GM18907 (cell line): Measurements from ENCODE around the gene SPRY1.

ENCODE experiments used
- ATAC-seq: cut with Tn5 transposase; IDR thresholded peaks from one replicate; pipeline ENCODE4 v1.9.1; 2021; ENCODE audit warnings: mild to moderate bottlenecking, moderate library complexity; ENCODE audit not compliant: unreplicated experiment

SPRY1 gene, protein sequence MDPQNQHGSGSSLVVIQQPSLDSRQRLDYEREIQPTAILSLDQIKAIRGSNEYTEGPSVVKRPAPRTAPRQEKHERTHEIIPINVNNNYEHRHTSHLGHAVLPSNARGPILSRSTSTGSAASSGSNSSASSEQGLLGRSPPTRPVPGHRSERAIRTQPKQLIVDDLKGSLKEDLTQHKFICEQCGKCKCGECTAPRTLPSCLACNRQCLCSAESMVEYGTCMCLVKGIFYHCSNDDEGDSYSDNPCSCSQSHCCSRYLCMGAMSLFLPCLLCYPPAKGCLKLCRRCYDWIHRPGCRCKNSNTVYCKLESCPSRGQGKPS

GRCh38 chr4:123396307-123397143 lies at the start of gene SPRY1:
SPRY1 (plus strand) TSS chr4:123396795; CDS start chr4:123401592, 4,797 bp downstream.
- peak; percentile 49 for ATAC-seq

GRCh38 chr4:123346951-123347350 lies 49.6 kb upstream of the SPRY1 start:
- no peak for ATAC-seq

- no peak for ATAC-seq
These were observed 47.6 kb upstream of the SPRY1 start for GRCh38 chr4:123348946-123349345.

DNA sequence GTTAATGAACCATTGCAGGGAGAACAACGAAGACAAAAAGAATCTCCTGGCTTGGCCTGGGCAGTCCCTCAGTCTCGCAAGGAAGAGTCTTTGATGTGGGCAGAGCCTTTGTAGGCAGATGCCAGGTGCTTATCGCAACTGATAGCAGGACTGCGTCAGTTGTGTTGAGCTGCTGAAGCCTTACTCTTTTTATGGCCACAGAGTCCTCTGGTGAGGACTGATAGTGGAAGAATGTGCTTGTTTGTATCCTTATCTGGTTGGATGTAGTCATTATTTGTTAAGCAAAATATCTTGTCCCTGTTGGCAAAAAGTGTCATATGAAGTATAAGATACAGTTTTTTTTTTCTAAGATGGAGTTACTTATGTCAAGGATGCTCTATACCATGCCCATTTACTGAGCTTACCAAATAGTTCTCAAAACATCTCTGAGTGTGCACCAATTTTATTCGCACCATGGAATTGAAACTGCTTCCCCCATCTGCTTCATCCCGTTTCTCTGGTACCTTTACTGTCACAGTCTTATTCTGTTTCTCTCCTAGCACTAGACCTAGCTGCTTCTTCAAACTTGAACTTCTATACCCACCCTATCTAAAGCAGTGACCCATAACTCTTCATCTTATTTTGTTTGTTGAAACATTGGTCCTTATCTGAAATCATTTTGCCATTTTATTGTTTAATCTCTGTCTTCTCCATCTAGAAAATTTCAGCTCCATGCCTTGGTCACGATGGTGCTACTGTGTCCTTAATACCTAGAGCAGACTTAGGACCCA lies 47.0 kb upstream of the SPRY1 start:
- ATAC-seq = no peak

DNA sequence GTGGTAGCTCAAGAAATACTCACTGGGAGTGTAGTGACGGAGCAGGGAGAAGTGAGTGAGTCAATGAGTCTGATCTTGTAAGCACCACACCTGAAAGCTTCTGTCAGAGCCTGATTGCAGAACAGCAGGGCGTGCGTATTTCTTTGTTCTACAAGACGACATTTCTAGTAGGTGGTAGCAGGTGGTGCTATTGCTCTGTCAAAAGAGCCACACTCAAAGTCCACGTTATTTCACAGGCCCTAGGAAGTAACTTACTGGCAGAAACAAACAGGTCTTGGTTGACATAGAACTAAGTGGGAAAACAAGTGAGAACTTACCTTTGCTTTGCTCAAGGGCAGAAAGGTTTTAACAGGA lies 46.4 kb upstream of the SPRY1 start:
- ATAC-seq = no peak

- no peak for ATAC-seq
These were observed 45.9 kb upstream of the SPRY1 start for GRCh38 chr4:123350726-123351125.

DNA sequence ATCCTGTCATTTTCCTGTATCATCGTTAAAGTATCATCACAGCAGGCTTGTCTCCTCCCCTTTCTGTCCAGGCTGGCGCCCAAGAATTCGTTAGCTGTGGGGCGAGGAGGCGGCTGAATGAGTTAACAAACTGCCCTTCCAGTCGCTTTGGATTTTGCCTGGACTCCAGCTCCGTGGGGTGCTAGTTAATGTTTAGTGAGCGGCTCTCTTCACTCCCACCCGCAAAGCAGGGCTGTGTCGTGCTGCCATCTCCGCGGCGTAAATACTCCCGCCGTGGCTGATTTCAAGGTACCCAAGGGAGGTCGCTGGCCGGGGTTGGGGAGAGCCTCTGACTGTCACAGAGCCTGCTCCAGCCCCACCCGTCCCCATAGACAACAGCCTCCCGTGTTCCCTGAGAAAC lies 44.9 kb upstream of the SPRY1 start:
- ATAC-seq = no peak

GRCh38 chr4:123352240-123352945 lies 44.2 kb upstream of the SPRY1 start:
- ATAC-seq = no peak

DNA sequence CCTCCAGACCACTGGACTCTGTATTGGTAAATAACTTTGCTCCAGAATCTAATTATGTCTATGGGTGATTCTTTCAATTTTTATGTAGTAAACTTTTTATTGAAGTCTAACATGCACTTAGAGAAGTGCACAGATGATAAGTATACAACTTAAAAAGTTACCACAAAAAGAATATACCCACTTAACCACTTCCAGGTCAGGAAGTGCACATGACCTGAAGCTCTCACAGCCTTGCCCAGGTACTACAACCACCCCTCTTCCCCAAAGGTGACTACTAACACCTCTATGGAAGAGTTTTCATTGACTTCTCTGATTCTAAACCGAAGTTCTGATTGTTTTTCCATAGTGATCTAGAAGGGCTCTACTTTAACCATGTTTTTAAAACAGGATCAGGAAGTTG lies 43.6 kb upstream of the SPRY1 start:
- ATAC-seq = no peak

GRCh38 chr4:123353656-123354055 lies 42.9 kb upstream of the SPRY1 start:
- no peak for ATAC-seq

DNA sequence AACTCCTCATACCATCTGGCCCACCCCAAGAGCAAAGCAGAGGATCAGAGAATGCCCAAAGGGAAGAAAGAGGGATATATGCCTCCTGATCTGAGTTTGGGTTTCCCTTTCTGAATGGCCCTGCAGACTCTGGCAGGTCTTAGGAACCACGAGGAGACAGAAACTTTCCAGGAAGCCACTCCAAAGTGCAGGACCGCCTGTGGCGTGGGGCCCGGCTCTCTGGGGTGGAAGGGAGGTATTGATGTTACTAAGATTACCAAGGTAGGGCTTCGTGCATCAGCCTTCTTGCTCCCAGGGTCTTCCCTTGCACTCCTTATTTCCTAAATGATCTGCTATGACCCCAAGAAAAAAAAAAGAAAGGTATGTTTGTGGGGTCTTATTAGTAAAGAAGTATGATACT lies 41.9 kb upstream of the SPRY1 start:
- no peak for ATAC-seq

DNA sequence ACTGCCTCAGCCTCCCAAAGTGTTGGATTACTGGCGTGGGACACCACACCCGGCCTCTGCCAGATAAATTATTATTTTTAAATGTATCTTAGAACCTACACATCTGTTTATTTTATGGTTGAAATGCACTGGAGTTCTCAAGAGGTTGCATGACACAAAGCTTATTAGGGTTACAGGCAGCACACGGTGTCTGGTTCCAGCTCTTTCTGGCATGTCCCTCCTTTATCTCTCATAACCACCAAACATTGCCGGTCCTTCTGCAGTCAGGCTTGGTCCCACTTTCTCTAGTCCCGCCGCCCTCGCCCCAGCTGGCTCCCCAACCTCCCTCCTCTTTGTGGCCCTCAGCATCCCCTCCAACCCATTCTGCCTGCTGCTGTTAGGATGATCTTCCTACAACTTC lies 39.7 kb upstream of the SPRY1 start:
- ATAC-seq = no peak

DNA sequence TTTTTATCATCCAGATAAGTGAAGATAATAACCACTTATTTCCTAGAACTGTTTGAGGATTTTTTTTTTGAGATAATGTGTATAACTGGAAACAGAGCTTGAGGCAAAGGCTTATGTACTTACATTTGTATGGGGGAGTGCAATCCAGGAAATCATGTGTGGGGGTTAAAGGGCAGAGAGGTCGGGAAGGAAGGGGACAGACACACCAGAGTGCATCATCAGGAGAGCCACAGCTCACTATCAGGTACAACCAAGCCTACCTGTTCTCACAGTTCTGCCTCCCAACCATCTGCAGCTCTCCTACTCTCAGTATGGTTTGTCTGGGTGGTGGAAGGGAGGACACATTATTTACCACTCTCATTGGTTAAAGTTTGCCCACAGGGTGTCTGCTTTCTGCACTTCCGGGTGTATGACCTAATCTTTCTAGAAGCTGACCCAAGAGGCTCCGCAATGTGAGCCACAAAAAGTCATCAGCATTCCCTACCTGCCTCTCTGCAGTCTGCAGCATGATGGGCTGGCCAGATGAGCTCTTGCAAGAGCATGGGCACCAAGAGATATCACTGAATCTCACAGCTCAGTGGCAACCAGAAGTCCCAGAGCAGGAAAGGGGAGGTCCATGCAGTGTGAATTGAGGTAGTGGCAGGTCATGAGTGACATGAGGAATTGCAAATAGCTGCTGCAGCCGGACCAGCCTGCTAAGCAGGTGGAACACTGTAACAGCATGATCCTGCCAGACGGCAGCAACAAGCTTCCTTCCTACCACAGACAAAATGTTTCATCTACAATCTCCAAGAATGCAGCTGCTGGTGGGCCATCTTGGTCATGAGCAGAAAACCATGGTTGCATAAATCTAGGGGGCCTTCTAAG lies 36.9 kb upstream of the SPRY1 start:
- ATAC-seq = no peak

- ATAC-seq = no peak
These were observed 35.3 kb upstream of the SPRY1 start for GRCh38 chr4:123361195-123361861.

GRCh38 chr4:123362103-123362502 lies 34.5 kb upstream of the SPRY1 start:
- no peak for ATAC-seq

DNA sequence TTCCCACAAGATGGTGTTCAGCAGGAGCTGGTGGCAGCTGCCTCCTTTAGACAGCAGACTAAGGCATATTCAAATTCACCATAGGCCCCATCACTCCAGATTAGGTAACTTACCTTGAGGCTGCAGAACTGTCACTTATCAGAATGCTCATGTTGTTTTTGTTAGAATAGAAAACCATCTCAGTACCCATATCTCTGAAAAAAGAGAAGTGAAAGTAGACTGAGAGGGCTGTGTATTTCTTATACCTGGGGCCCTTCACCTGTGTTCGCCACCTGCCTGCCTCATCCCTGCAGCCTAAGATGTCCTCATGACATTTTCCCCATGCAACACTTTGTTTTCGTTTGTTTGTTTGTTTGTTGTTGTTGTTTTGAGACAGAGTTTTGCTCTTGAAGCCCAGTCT lies 32.9 kb upstream of the SPRY1 start:
- peak; percentile 99 for ATAC-seq

GRCh38 chr4:123364906-123365305 lies 31.7 kb upstream of the SPRY1 start:
- ATAC-seq = no peak

DNA sequence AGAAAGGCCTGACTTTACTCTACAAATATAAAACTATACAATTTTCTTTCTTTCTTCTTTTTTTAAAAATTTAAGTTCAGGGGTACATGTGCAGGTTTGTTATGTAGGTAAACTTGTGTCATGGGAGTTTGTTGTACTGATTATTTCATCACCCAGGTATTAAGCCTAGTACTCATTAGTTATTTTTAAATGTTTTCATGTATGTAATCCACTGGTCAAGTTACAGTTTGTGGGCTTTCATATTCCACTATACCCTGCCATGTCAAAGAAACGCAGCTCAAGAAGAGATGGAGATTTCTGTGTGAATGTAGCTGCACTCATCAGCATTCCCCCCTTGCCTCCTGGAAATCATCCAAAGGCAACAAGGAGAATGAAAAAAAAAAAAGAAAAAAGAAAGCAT lies 31.2 kb upstream of the SPRY1 start:
- ATAC-seq = no peak

- ATAC-seq = no peak
These were observed 30.3 kb upstream of the SPRY1 start for GRCh38 chr4:123366144-123366748.
